Measurements from ENCODE around the gene KRTAP20-3. TPM values are rescaled to one million over a fixed set of nuclear protein-coding genes. Genes with fewer than 3 reads are reported as not detected.

Gene KRTAP20-3
- total RNA-seq (not detected), total RNA-seq (0 reads per million in 29 experiments)
- not detected for total RNA-seq (2013)

DNA sequence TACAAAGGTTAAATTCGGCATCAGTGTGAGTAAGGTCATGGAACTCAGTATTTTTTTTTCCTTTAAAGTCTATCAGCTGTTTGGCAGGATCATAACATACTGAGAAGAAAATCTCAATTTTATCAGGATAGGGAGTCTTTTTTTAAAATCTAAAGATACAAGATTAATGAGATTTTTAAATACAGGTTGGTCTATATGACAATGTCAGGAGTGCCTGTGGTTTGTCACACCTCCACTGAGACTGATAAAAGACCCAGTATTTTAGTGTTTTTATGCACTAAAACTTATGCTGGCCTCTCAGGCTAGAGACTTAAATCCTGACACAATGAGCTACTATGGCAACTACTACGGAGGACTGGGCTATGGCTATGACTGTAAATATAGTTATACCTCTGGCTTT is at the start of gene KRTAP20-3:
TSS of gene KRTAP20-3 (plus strand) at position 301 of the 400 bp plus-strand sequence.
- H3K4me1 Mint-ChIP-seq: no peaks in the 10 kb centered on the region
- ATAC-seq (replicated peaks in 1 of 4): no peak
- Histone ChIP-seq H3K9me3 (no peaks in the 10 kb centered on the region), H3K27ac (ENCODE audit: low read length) (no peak within 1 kb of the TSS), H3K27me3 (replicated peaks in 1 of 2; ENCODE audit: control insufficient read depth in 2 of 2, extremely low read depth in 1 of 2, insufficient read depth in 2 of 2, low read length in 1 of 2) (no peaks in the 10 kb centered on the region), H3K36me3 (ENCODE audit: control insufficient read depth in 2 of 2, extremely low read depth in 1 of 2, insufficient read depth in 1 of 2, low read length in 1 of 2) (no peaks in the 10 kb centered on the region), H3K4me1 (ENCODE audit: control insufficient read depth in 1 of 2, extremely low read depth in 1 of 2, insufficient read depth in 2 of 2, low read length in 2 of 2) (no peaks in the 10 kb centered on the region), H3K4me3 (ENCODE audit: control insufficient read depth in 1 of 2, extremely low read depth in 1 of 2, low read length in 1 of 2) (no peak within 1 kb of the TSS)
- CTCF ChIA-PET: no interaction called here
- H3K27me3 Mint-ChIP-seq: no peaks in the 10 kb centered on the region
- H3K27ac Mint-ChIP-seq: no peak within 1 kb of the TSS
- peaks cover 0 to 3% (median 0%) of the 10 kb centered on the region in 3 donors for H3K9me3 Mint-ChIP-seq
- H3K4me3 Mint-ChIP-seq: no peak within 1 kb of the TSS
- WGBS (ENCODE audit: insufficient coverage): no CpG with 5 or more reads among the region's 2 CpGs
- DNase-seq: no peak
- no peaks in the 10 kb centered on the region for H3K36me3 Mint-ChIP-seq
- POLR2A ChIA-PET: no interaction called here

DNA sequence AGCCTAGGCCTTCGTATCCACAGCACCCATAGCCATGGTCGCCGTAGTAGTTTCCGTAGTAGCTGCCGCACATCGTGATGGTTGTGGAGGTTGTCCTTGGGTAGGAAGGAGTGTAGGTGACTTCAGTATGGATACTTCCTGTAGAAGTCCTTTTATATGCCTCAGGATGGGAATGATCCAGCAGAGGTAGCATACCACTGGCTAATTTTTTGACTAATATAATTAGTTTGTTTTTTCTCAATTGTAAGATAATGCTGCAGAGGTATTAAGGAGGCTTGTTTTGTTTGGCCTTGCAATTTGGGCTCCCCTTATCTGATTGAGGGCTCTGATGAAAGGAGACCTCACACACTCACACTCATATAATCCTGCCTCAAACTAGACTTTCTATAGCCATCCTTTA is 43.9 kb upstream of the KRTAP20-3 start, which contains the start of gene KRTAP6-2:
TSS of gene KRTAP6-2 (minus strand) at position 101 of the 400 bp plus-strand sequence. CDS start at position 73, 28 bp downstream.
- H3K27me3 ChIP-seq (replicated peaks in 1 of 2; ENCODE audit: control insufficient read depth in 2 of 2, extremely low read depth in 1 of 2, insufficient read depth in 2 of 2, low read length in 1 of 2): no peaks in the 10 kb centered on the region
- 92% methylated on average over 4 of the region's 6 CpGs for WGBS (ENCODE audit: insufficient coverage)
- CTCF ChIA-PET: interaction anchor here in 1 of 2 donors (0.7 kb wide), 1 partner anchor 295 kb away, joined by 4 read pairs; no protein-coding TSS in a partner anchor

DNA sequence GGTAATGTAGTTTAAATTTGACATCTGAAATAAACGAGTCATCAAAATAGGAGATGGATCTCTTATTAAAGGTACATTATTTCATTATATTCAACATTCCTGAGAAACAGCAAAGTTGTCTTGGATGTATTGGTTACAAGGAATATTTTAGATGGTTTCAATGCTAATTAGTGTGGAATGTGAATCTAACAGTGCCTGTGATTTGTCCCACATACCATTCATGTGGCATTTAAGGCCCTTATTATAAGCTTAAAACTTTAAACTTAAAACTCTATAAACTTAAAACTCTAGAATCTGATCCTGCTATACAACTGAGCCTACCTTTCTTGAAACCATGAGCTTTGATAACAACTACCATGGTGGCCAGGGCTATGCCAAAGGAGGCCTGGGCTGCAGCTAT is 41.9 kb upstream of the KRTAP20-3 start, which contains the start of gene KRTAP22-1:
TSS of gene KRTAP22-1 (plus strand) at position 301 of the 400 bp plus-strand sequence.
- Histone ChIP-seq H3K27me3 (replicated peaks in 1 of 2; ENCODE audit: control insufficient read depth in 2 of 2, extremely low read depth in 1 of 2, insufficient read depth in 2 of 2, low read length in 1 of 2) (no peaks in the 10 kb centered on the region), H3K9me3 (no peaks in the 10 kb centered on the region), H3K36me3 (ENCODE audit: control insufficient read depth in 2 of 2, extremely low read depth in 1 of 2, insufficient read depth in 1 of 2, low read length in 1 of 2) (no peaks in the 10 kb centered on the region), H3K4me1 (ENCODE audit: control insufficient read depth in 1 of 2, extremely low read depth in 1 of 2, insufficient read depth in 2 of 2, low read length in 2 of 2) (no peaks in the 10 kb centered on the region), H3K27ac (ENCODE audit: low read length) (no peak within 1 kb of the TSS), H3K4me3 (ENCODE audit: control insufficient read depth in 1 of 2, extremely low read depth in 1 of 2, low read length in 1 of 2) (no peak within 1 kb of the TSS)
- Mint-ChIP-seq H3K4me1 (no peaks in the 10 kb centered on the region), H3K4me3 (no peak within 1 kb of the TSS), H3K27me3 (peaks cover 0 to 6% of the 10 kb centered on the region in 2 donors), H3K9me3 (peaks cover 0 to 6% (median 0%) of the 10 kb centered on the region in 3 donors), H3K27ac (no peak within 1 kb of the TSS), H3K36me3 (no peaks in the 10 kb centered on the region)
- ChIA-PET POLR2A (no interaction called here), CTCF (interaction anchor here in 1 of 2 donors (0.5 kb wide), 1 partner anchor 72 kb away, joined by 3 read pairs; no protein-coding TSS in a partner anchor)
- DNase-seq (no peak), ATAC-seq (replicated peaks in 1 of 4) (no peak)
- whole genome bisulfite sequencing (ENCODE audit: insufficient coverage): no CpG with 5 or more reads among the region's 1 CpG

More for the DNA sequence above, 43.9 kb upstream of the KRTAP20-3 start, which contains the start of gene KRTAP6-2:
- H3K4me1 ChIP-seq (ENCODE audit: control insufficient read depth in 1 of 2, extremely low read depth in 1 of 2, insufficient read depth in 2 of 2, low read length in 2 of 2): no peaks in the 10 kb centered on the region
- H3K27me3 Mint-ChIP-seq: peaks cover 0 to 6% of the 10 kb centered on the region in 2 donors
- ATAC-seq (replicated peaks in 1 of 4) (no peak), DNase-seq (no peak)
- no peaks in the 10 kb centered on the region for H3K36me3 ChIP-seq (ENCODE audit: control insufficient read depth in 2 of 2, extremely low read depth in 1 of 2, insufficient read depth in 1 of 2, low read length in 1 of 2)
- H3K4me1 Mint-ChIP-seq: no peaks in the 10 kb centered on the region
- no peak within 1 kb of the TSS for H3K27ac Mint-ChIP-seq
- H3K4me3 Mint-ChIP-seq: no peak within 1 kb of the TSS
- H3K9me3 Mint-ChIP-seq: peaks cover 0 to 6% (median 0%) of the 10 kb centered on the region in 3 donors
- H3K9me3 ChIP-seq: no peaks in the 10 kb centered on the region
- no peak within 1 kb of the TSS for H3K4me3 ChIP-seq (ENCODE audit: control insufficient read depth in 1 of 2, extremely low read depth in 1 of 2, low read length in 1 of 2)
- POLR2A ChIA-PET: no interaction called here
- H3K36me3 Mint-ChIP-seq: no peaks in the 10 kb centered on the region
- H3K27ac ChIP-seq (ENCODE audit: low read length): no peak within 1 kb of the TSS

DNA sequence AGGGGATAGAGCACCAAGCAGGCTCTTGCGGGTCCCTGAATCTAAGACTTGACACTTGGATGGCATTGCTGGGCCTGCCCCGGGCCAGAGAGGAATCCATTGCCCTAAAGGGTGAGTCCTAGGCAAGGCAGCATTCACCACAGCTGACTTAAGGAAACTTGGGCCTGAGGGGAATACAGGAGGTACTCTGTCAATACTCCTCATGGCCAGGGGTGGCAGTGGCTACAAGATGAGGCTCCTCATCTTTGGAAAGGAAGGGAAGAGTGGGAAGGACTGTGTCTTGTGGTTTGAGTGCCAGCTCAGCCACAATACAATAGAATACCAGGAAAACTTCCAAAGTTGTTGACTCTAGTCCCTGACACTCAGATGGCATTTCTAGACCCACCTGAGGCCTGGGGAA is 36.7 kb upstream of the KRTAP20-3 start:
- ATAC-seq (replicated peaks in 1 of 4): no peak
- Mint-ChIP-seq H3K4me1 (no peaks in the 10 kb centered on the region), H3K4me3 (no peak overlapping the region), H3K36me3 (no peaks in the 10 kb centered on the region), H3K27ac (no peak overlapping the region), H3K9me3 (peaks cover 3 to 8% (median 4%) of the 10 kb centered on the region in 3 donors), H3K27me3 (peaks cover 0 to 6% of the 10 kb centered on the region in 2 donors)
- H3K4me1 ChIP-seq (ENCODE audit: control insufficient read depth in 1 of 2, extremely low read depth in 1 of 2, insufficient read depth in 2 of 2, low read length in 2 of 2): no peaks in the 10 kb centered on the region
- H3K27me3 ChIP-seq (replicated peaks in 1 of 2; ENCODE audit: control insufficient read depth in 2 of 2, extremely low read depth in 1 of 2, insufficient read depth in 2 of 2, low read length in 1 of 2): no peaks in the 10 kb centered on the region
- ChIA-PET CTCF (no interaction called here), POLR2A (no interaction called here)
- no peak overlapping the region for H3K4me3 ChIP-seq (ENCODE audit: control insufficient read depth in 1 of 2, extremely low read depth in 1 of 2, low read length in 1 of 2)
- H3K9me3 ChIP-seq: no peaks in the 10 kb centered on the region
- H3K36me3 ChIP-seq (ENCODE audit: control insufficient read depth in 2 of 2, extremely low read depth in 1 of 2, insufficient read depth in 1 of 2, low read length in 1 of 2): no peaks in the 10 kb centered on the region
- DNase-seq: no peak
- 83% methylated on average over 2 of the region's 2 CpGs for WGBS (ENCODE audit: insufficient coverage)
- no peak overlapping the region for H3K27ac ChIP-seq (ENCODE audit: low read length)

DNA sequence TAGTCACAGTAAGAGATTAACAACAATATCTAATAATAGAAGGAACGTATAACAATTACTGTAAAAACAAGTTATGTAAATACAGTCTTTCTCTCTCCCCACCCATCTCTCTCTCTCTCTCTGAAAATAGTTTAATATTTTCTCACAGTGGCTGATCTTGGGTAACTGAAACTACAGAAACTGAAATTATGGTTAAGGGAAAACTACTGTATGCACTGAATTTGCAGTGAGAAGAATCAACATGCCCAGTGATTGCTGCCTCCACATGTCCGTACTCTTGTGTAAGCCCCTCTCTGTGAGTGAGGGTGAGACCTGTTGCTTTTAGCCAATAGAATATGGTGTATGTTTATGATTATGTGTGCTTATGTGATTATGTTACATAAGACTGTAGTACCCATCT is 30.5 kb upstream of the KRTAP20-3 start:
- DNase-seq (no peak), ATAC-seq (replicated peaks in 1 of 4) (no peak)
- peaks cover 4 to 5% (median 4%) of the 10 kb centered on the region in 3 donors for H3K9me3 Mint-ChIP-seq
- Histone ChIP-seq H3K36me3 (ENCODE audit: control insufficient read depth in 2 of 2, extremely low read depth in 1 of 2, insufficient read depth in 1 of 2, low read length in 1 of 2) (no peaks in the 10 kb centered on the region), H3K4me3 (ENCODE audit: control insufficient read depth in 1 of 2, extremely low read depth in 1 of 2, low read length in 1 of 2) (no peak overlapping the region), H3K27ac (ENCODE audit: low read length) (no peak overlapping the region), H3K9me3 (no peaks in the 10 kb centered on the region), H3K27me3 (replicated peaks in 1 of 2; ENCODE audit: control insufficient read depth in 2 of 2, extremely low read depth in 1 of 2, insufficient read depth in 2 of 2, low read length in 1 of 2) (no peaks in the 10 kb centered on the region), H3K4me1 (ENCODE audit: control insufficient read depth in 1 of 2, extremely low read depth in 1 of 2, insufficient read depth in 2 of 2, low read length in 2 of 2) (no peaks in the 10 kb centered on the region)
- peaks cover 0 to 3% of the 10 kb centered on the region in 2 donors for H3K27me3 Mint-ChIP-seq
- 100% methylated on average over 1 of the region's 2 CpGs for WGBS (ENCODE audit: insufficient coverage)
- no peaks in the 10 kb centered on the region for H3K36me3 Mint-ChIP-seq
- no peak overlapping the region for H3K4me3 Mint-ChIP-seq
- CTCF ChIA-PET: no interaction called here
- POLR2A ChIA-PET: no interaction called here
- H3K27ac Mint-ChIP-seq: no peak overlapping the region
- no peaks in the 10 kb centered on the region for H3K4me1 Mint-ChIP-seq

DNA sequence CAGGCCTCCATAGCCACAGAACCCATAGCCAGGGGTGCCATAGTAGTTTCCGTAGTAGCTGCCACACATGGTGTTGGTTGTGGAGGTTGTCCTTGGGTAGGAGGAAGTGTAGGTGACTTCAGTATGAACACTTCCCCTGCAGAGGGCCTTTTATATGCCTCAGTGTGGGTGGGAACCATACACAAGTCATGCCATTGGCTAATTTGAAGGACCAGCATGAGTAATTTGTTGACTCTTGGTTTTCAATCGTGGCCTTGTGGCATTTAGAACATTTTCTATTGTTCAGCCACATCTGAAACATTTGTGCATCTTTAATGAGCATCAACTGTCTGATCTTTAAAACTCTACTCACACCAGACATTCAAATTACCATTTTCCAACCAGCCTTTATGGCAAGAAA is 28.8 kb upstream of the KRTAP20-3 start, which contains the start of gene KRTAP6-1:
TSS of gene KRTAP6-1 (minus strand) at position 95 of the 400 bp plus-strand sequence. CDS start at position 69, 26 bp downstream.
- ChIA-PET CTCF (no interaction called here), POLR2A (no interaction called here)
- Histone ChIP-seq H3K4me3 (ENCODE audit: control insufficient read depth in 1 of 2, extremely low read depth in 1 of 2, low read length in 1 of 2) (no peak within 1 kb of the TSS), H3K9me3 (no peaks in the 10 kb centered on the region), H3K4me1 (ENCODE audit: control insufficient read depth in 1 of 2, extremely low read depth in 1 of 2, insufficient read depth in 2 of 2, low read length in 2 of 2) (no peaks in the 10 kb centered on the region), H3K27ac (ENCODE audit: low read length) (no peak within 1 kb of the TSS), H3K36me3 (ENCODE audit: control insufficient read depth in 2 of 2, extremely low read depth in 1 of 2, insufficient read depth in 1 of 2, low read length in 1 of 2) (no peaks in the 10 kb centered on the region), H3K27me3 (replicated peaks in 1 of 2; ENCODE audit: control insufficient read depth in 2 of 2, extremely low read depth in 1 of 2, insufficient read depth in 2 of 2, low read length in 1 of 2) (no peaks in the 10 kb centered on the region)
- no peak for ATAC-seq (replicated peaks in 1 of 4)
- Mint-ChIP-seq H3K27me3 (peaks cover 0 to 3% of the 10 kb centered on the region in 2 donors), H3K4me3 (no peak within 1 kb of the TSS), H3K27ac (no peak within 1 kb of the TSS), H3K9me3 (peaks cover 4 to 5% (median 4%) of the 10 kb centered on the region in 3 donors), H3K4me1 (no peaks in the 10 kb centered on the region), H3K36me3 (no peaks in the 10 kb centered on the region)
- WGBS (ENCODE audit: insufficient coverage): 27% methylated on average over 1 of the region's 2 CpGs
- DNase-seq: no peak
